ENCODE measurements around the gene C20orf204.

Gene C20orf204, protein sequence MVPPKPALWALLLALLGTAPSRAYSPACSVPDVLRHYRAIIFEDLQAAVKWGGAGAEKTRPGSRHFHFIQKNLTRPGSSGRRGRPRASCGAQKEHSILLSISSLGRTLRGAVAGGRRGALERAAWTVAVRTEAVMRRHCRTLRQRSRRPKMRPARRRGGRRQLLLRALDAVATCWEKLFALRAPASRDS

DNA sequence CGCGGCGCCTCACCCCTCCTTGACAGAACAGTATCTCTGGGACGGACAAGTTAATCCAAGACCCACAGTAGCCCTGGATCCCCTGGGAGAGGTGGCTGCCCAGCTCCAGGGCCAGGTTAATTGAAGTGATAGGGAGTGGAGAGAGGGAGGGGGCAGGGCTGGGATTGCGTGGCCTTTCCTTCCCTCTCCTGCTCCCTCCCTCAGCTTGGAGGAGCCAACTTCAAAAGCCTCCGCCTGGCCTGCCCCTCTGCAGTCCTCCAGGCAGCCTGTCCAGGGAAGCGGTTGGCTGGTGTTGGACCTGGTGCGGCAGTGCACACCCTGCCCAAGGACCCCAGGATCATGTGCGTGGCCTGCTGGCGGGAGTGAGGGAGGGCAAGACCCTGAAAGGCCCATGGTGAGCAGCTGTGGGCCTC is at the start of gene C20orf204:
Gene C20orf204, plus strand, starts transcription at position 250 of the 413 bp plus-strand sequence. Its CDS starts 142 bp downstream, at position 392.
- H3K4me3 ChIP-seq (replicated peaks; ENCODE audit: low read depth, low read length) = no peak within 1 kb of the TSS
- DNase-seq (ENCODE audit: low read depth) = no peak
- TF ChIP-seq, protein P1, sequence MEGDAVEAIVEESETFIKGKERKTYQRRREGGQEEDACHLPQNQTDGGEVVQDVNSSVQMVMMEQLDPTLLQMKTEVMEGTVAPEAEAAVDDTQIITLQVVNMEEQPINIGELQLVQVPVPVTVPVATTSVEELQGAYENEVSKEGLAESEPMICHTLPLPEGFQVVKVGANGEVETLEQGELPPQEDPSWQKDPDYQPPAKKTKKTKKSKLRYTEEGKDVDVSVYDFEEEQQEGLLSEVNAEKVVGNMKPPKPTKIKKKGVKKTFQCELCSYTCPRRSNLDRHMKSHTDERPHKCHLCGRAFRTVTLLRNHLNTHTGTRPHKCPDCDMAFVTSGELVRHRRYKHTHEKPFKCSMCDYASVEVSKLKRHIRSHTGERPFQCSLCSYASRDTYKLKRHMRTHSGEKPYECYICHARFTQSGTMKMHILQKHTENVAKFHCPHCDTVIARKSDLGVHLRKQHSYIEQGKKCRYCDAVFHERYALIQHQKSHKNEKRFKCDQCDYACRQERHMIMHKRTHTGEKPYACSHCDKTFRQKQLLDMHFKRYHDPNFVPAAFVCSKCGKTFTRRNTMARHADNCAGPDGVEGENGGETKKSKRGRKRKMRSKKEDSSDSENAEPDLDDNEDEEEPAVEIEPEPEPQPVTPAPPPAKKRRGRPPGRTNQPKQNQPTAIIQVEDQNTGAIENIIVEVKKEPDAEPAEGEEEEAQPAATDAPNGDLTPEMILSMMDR (IDR thresholded peaks at IDR 0.05; ENCODE audit: low read length, missing control alignments) = no peak

DNA sequence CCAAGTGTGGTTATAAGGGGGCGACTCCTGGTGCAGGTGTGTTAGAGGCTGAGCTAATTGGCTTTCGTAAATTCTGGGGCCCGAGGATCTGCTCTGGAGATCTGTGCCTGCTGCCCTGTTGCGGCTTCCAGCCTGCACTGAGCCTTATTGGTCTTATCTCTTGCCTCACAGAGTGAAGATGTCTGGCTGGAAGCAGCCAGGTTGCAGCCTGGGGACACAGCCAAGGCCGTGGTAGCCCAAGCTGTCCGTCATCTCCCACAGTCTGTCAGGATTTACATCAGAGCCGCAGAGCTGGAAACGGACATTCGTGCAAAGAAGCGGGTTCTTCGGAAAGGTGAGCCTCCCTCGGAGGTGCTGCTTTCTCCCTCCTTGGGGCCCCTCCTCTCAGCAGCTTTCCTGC is 35.1 kb upstream of the C20orf204 start:
- no peak for DNase-seq (ENCODE audit: low read depth)
- no peak overlapping the region for H3K4me3 ChIP-seq (replicated peaks; ENCODE audit: low read depth, low read length)
- TF ChIP-seq, protein P1 (IDR thresholded peaks at IDR 0.05; ENCODE audit: low read length, missing control alignments) = no peak

DNA sequence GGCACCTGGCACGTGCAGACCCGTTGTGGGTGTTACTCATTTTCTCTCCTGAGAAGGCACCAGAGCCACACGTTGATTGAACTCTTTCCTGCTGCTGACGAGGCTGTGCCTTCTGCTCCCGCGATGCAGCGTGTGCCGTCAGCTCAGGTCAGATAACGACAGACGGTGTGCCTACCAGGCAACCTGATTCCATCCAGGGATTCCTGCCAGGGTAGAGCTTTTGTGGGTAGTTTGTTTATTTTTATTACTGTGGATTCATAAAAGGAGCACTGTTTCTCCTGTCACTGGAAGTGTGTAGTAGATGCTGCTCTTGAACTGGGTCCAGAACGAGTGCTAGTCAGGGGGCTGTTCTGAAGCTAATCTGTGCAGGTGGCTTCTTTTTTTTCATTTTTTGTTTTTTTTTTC is 34.4 kb upstream of the C20orf204 start:
- no peak overlapping the region for H3K4me3 ChIP-seq (replicated peaks; ENCODE audit: low read depth, low read length)
- no peak for DNase-seq (ENCODE audit: low read depth)
- TF ChIP-seq, protein P1 (IDR thresholded peaks at IDR 0.05; ENCODE audit: low read length, missing control alignments) = no peak

DNA sequence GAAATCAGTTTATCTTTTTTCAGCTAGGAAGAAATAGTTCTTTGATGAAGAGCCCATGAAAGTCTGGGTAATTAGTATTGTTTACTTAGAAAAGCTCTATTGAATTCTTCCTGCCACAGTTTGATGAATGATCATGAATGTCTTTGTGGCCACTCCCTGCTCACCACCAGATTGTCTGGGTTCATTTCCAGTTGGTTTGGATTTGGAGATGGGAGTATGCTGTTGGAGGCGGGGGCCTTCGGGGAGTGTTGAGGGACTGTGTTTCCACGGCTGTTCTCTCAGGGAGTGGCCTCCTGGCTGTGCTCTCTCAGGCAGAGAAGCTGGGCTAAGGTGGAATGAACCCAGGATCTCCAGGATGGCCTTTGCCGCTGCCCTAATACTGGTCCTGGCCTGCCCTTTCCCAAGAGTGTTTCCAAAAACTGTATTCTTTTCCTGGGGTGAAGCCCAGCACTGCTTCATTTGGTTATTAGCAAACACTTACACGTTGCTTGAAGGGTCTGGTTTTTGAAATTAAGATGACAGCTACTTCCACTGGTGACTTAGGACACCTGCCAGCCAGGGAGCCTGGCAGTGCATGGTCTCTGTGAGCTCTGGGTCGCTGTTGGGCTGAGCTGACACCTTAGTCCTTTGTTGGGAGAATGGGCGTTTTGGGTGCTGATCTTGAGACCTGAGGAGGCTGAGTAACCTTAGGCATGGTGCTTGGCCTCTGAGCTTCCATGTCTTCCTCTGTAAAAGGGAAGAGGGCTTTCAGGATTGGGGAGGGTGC is 31.8 kb upstream of the C20orf204 start:
- TF ChIP-seq, protein P1 (IDR thresholded peaks at IDR 0.05; ENCODE audit: low read length, missing control alignments) = no peak
- no peak for DNase-seq (ENCODE audit: low read depth)
- no peak overlapping the region for H3K4me3 ChIP-seq (replicated peaks; ENCODE audit: low read depth, low read length)

DNA sequence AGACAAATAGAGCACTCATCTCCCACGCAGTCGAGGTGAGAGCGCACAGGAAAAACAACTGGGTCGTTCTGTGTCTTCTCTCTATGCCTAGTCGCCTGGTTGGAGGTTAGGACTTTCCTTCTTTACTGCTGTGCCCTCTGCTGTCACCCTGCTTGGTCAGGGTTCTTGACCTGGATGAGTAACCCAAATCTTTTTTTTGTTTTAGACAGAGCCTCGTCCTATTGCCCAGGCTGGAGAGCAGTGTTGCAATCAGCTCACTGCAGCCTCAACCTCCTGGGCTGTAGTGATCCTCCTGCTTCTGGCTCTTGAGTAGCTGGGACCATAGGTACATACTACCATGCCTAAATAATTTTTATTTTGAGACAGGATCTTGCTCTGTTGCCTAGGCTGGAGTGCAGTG is 30.6 kb upstream of the C20orf204 start:
- no peak overlapping the region for H3K4me3 ChIP-seq (replicated peaks; ENCODE audit: low read depth, low read length)
- TF ChIP-seq, protein P1 (IDR thresholded peaks at IDR 0.05; ENCODE audit: low read length, missing control alignments) = no peak
- no peak for DNase-seq (ENCODE audit: low read depth)

DNA sequence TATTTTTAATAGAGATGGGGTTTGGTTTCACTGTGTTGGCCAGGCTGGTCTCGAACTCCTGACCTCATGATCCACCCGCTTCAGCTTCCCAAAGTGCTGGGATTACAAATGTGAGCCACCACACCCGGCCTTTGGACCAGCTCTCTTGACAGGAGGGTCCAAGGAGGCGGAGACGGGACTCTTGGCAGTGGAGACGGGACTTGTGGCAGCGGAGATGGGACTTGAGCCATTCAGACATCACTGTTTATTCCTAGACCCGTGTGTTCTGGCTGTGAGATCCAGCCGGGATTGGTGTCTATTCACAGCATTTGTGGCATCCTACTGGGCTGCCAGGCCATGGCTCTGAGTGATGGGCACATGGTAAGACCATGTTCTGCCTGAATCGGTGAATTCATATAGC is 29.5 kb upstream of the C20orf204 start:
- no peak for DNase-seq (ENCODE audit: low read depth)
- TF ChIP-seq, protein P1 (IDR thresholded peaks at IDR 0.05; ENCODE audit: low read length, missing control alignments) = no peak
- H3K4me3 ChIP-seq (replicated peaks; ENCODE audit: low read depth, low read length) = no peak overlapping the region

Measured in fibroblast of pulmonary artery (primary cell).